GM23248 (cell line): Measurements from ENCODE around the gene CMTM8.

Experiments
- EZH2 ChIP-seq: fragments of 200-600 bp; sonication (generic); IDR thresholded peaks from 2 replicates; pipeline ENCODE4 v1.6.1; 2018; ENCODE audit warnings: antibody characterized with exemption, mild to moderate bottlenecking; ENCODE audit not compliant: insufficient read depth, poor library complexity, severe bottlenecking
- EZH2phosphoT487 ChIP-seq: fragments of 200-600 bp; sonication (generic); IDR thresholded peaks from 2 replicates; pipeline ENCODE4 v1.6.1; 2018; ENCODE audit warnings: antibody characterized with exemption, moderate library complexity, mild to moderate bottlenecking, low read depth; ENCODE audit not compliant: insufficient read depth

- TF ChIP-seq EZH2, result no peak
- TF ChIP-seq EZH2phosphoT487, result no peak
Measured at GRCh38 chr3:32208447-32208846, 30.0 kb upstream of the CMTM8 start.
